ENCODE measurements around the gene ARPC5L. TPM values are rescaled to one million over a fixed set of nuclear protein-coding genes. Genes with fewer than 3 reads are reported as not detected.

ARPC5L gene
- total RNA-seq, 1 donor from 2014 or later: 57.0 TPM

DNA sequence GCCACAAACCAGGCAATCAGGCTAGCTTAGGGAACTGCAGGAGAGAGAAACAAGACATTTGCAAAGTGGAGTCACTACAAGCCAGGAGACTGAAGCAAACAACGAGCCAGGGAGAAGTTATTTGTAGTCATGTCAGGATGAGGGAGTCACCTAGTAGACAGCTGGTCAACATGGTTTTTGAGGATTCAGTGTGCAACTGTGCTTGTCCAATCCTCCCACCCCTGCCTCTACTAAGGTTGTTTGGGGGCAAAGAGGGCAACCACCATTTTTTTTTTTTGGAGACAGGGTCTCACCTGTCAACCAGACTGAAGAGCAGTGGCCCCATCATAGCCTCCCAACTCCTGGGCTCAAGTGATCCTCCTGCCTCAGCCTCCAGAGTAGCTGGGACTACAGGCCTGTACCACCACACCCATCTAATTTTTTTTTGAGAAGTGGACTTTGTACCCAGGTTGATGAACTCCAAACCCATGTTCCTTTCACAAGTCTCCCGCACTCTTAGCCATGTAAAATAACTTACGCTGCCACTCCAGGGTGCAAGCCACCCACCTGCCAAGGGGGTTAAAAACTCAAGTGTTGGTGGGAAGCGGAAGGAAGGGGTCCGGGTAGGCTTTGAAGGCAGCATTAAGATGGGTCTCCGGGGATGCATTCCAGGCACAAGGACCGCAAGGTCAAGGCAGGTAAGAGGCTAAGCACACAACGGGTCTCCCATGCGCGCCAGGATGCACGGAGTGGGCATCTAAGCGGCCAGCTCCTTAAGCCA, 1.2 kb upstream of the ARPC5L start:
- Histone ChIP-seq H3K27me3 (ENCODE audit: insufficient read depth, low read length) (no peaks in the 10 kb centered on the region), H2AFZ (ENCODE audit: low read depth, low read length) (no peak overlapping the region), H4K20me1 (ENCODE audit: insufficient read depth, low read length) (peaks cover 59% of the 10 kb centered on the region), H3K4me3 (ENCODE audit: insufficient read depth, low read depth, low read length) (peak overlapping the region; percentile 96), H3K27ac (ENCODE audit: low read depth, low read length) (peak overlapping the region; percentile 90), H3K9ac (ENCODE audit: low read length) (peak overlapping the region; percentile 98), H3K9me3 (ENCODE audit: insufficient read depth, low read depth, low read length) (no peaks in the 10 kb centered on the region), H3K79me2 (ENCODE audit: insufficient read depth, low read length) (peaks cover 39% of the 10 kb centered on the region), H3K4me2 (ENCODE audit: low read length) (peak overlapping the region; percentile 100), H3K36me3 (ENCODE audit: insufficient read depth, low read length) (peaks cover 30% of the 10 kb centered on the region), H3K4me1 (ENCODE audit: insufficient read depth, low read length) (peaks cover 19% of the 10 kb centered on the region)
- Mint-ChIP-seq H3K27me3 (ENCODE audit: low read depth, unreplicated experiment) (no peaks in the 10 kb centered on the region), H3K9me3 (ENCODE audit: unreplicated experiment) (no peaks in the 10 kb centered on the region), H3K4me1 (ENCODE audit: low read depth, unreplicated experiment) (peaks cover 22% of the 10 kb centered on the region), H3K4me3 (ENCODE audit: unreplicated experiment) (peak overlapping the region; percentile 95), H3K27ac (ENCODE audit: unreplicated experiment) (peak overlapping the region; percentile 89), H3K36me3 (ENCODE audit: low read depth, unreplicated experiment) (peaks cover 20% of the 10 kb centered on the region)
- DNase-seq (ENCODE audit: low read depth) (no peak), FAIRE-seq (no peak)
- TF ChIP-seq EZH2 (IDR thresholded peaks at IDR 0.05; ENCODE audit: insufficient read depth, low read length): no peak
- TF ChIP-seq, protein P1, sequence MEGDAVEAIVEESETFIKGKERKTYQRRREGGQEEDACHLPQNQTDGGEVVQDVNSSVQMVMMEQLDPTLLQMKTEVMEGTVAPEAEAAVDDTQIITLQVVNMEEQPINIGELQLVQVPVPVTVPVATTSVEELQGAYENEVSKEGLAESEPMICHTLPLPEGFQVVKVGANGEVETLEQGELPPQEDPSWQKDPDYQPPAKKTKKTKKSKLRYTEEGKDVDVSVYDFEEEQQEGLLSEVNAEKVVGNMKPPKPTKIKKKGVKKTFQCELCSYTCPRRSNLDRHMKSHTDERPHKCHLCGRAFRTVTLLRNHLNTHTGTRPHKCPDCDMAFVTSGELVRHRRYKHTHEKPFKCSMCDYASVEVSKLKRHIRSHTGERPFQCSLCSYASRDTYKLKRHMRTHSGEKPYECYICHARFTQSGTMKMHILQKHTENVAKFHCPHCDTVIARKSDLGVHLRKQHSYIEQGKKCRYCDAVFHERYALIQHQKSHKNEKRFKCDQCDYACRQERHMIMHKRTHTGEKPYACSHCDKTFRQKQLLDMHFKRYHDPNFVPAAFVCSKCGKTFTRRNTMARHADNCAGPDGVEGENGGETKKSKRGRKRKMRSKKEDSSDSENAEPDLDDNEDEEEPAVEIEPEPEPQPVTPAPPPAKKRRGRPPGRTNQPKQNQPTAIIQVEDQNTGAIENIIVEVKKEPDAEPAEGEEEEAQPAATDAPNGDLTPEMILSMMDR (IDR thresholded peaks at IDR 0.05; ENCODE audit: insufficient read depth, low read depth, low read length): no peak

DNA sequence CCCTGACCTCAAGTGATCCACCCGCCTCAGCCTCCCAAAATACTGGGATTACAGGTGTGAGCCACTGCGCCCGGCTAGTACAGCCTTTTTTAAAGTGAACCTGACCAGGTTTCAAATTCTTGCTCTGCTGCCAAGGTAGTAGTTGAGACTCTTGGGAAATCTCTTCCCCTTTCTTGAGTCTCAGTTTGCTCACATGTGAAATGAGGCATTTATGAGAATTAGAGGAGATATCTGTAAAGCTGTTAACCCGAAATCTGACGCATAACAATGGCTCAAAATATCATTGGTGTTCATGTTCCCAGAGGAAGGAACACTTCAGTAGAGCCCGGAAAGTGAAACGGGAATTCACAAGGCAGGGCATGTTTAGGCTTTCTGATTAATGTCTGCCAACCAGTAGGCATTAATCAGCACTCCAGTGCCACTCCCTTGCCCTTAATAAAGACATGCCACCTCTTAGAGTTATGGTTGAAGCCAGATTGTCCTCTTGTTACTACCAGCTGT, 1.5 kb downstream of the ARPC5L start:
- Histone ChIP-seq H3K9me3 (ENCODE audit: insufficient read depth, low read depth, low read length) (no peaks in the 10 kb centered on the region), H3K27me3 (ENCODE audit: insufficient read depth, low read length) (no peaks in the 10 kb centered on the region), H3K4me3 (ENCODE audit: insufficient read depth, low read depth, low read length) (no peak overlapping the region), H2AFZ (ENCODE audit: low read depth, low read length) (no peak overlapping the region), H4K20me1 (ENCODE audit: insufficient read depth, low read length) (peaks cover 32% of the 10 kb centered on the region), H3K36me3 (ENCODE audit: insufficient read depth, low read length) (peaks cover 17% of the 10 kb centered on the region), H3K27ac (ENCODE audit: low read depth, low read length) (no peak overlapping the region), H3K4me2 (ENCODE audit: low read length) (no peak overlapping the region), H3K9ac (ENCODE audit: low read length) (no peak overlapping the region), H3K4me1 (ENCODE audit: insufficient read depth, low read length) (peaks cover 27% of the 10 kb centered on the region), H3K79me2 (ENCODE audit: insufficient read depth, low read length) (peaks cover 47% of the 10 kb centered on the region)
- H3K36me3 Mint-ChIP-seq (ENCODE audit: low read depth, unreplicated experiment): peaks cover 13% of the 10 kb centered on the region
- TF ChIP-seq, protein P1 (IDR thresholded peaks at IDR 0.05; ENCODE audit: insufficient read depth, low read depth, low read length): no peak
- TF ChIP-seq EZH2 (IDR thresholded peaks at IDR 0.05; ENCODE audit: insufficient read depth, low read length): no peak
- H3K27me3 Mint-ChIP-seq (ENCODE audit: low read depth, unreplicated experiment): no peaks in the 10 kb centered on the region
- H3K27ac Mint-ChIP-seq (ENCODE audit: unreplicated experiment): no peak overlapping the region
- H3K4me1 Mint-ChIP-seq (ENCODE audit: low read depth, unreplicated experiment): peaks cover 20% of the 10 kb centered on the region
- DNase-seq (ENCODE audit: low read depth): no peak
- no peaks in the 10 kb centered on the region for H3K9me3 Mint-ChIP-seq (ENCODE audit: unreplicated experiment)
- no peak for FAIRE-seq
- peak overlapping the region; percentile 28 for H3K4me3 Mint-ChIP-seq (ENCODE audit: unreplicated experiment)
